ENCODE measurements around the gene SMARCA4. TPM values are rescaled to one million over a fixed set of nuclear protein-coding genes. Genes with fewer than 3 reads are reported as not detected.
A peak's percentile ranks its signal among the peaks of the same experiment; 100 is the strongest.

Gene SMARCA4
- total and polyA plus RNA-seq, 7 experiments from 2014 or later: 11.8 to 126 (median 102) TPM

GRCh38 chr19:10981252-10981895 is 20.5 kb downstream of the SMARCA4 start:
- no peak overlapping the region for H3K4me3 ChIP-seq (ENCODE audit: low read length)
- peaks cover 0 to 12% (median 0%) of the 10 kb centered on the region in 5 donors for H3K36me3 Mint-ChIP-seq
- H3K27ac ChIP-seq (ENCODE audit: low read depth, low read length): no peak overlapping the region
- CTCF ChIA-PET: interaction anchor here (0.6 to 1.9 kb wide), 4 partner anchors 14 to 67 kb away, joined by 3 to 7 read pairs (median 4); no protein-coding TSS in a partner anchor
- DNase-seq (no peak), ATAC-seq (no peak)
- H3K4me3 Mint-ChIP-seq: no peak overlapping the region
- intact Hi-C loops (cut with micrococcal nuclease): no loop called here
- no peaks in the 10 kb centered on the region for H3K9me3 ChIP-seq (ENCODE audit: control insufficient read depth in 2 of 3, low read length in 3 of 3)
- peaks cover 0 to 37% (median 0%) of the 10 kb centered on the region in 3 experiments for H3K36me3 ChIP-seq (ENCODE audit: control insufficient read depth in 2 of 3, insufficient read depth in 3 of 3, low read length in 3 of 3)
- POLR2A ChIA-PET: interaction anchor here (0.7 kb wide), 1 partner anchor 18 kb away, joined by 3 read pairs; no protein-coding TSS in a partner anchor
- H3K27me3 Mint-ChIP-seq: no peaks in the 10 kb centered on the region
- peaks cover 0 to 4% of the 10 kb centered on the region in 2 donors for H3K4me1 ChIP-seq (ENCODE audit: control insufficient read depth in 2 of 2, insufficient read depth in 2 of 2, low read length in 2 of 2)
- no peaks in the 10 kb centered on the region for H3K9me3 Mint-ChIP-seq
- H3K4me1 Mint-ChIP-seq: peaks cover 3 to 29% (median 14%) of the 10 kb centered on the region in 7 donors
- H3K27ac Mint-ChIP-seq: peak overlapping the region in 1 of 9 donors; percentile 26
- H3K27me3 ChIP-seq (ENCODE audit: control insufficient read depth in 2 of 2, insufficient read depth in 2 of 2, low read length in 2 of 2): no peaks in the 10 kb centered on the region

DNA sequence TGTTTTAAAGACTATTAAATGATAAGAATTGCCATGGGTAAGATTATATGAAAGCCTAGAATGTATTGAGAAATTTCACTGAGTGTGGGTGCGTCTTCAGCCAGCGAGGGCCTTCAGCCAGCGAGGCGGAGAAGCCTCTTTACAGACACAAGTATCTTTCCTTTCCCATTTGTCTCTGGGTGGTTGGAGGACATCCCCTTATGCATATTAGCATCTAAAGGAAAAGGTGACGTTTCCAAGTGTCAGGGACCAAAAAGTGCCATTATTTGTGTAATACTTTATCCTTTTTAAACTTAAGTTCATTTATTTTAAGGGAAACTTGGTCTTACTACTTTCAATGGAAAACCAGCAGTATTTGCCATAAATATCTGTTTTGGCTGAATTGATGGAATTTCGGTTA is 22.2 kb downstream of the SMARCA4 start:
- H3K27me3 Mint-ChIP-seq: no peaks in the 10 kb centered on the region
- H3K9me3 ChIP-seq (ENCODE audit: control insufficient read depth in 2 of 3, low read length in 3 of 3): no peaks in the 10 kb centered on the region
- intact Hi-C loops (cut with micrococcal nuclease): no loop called here
- H3K9me3 Mint-ChIP-seq: no peaks in the 10 kb centered on the region
- no peak overlapping the region for H3K4me3 ChIP-seq (ENCODE audit: low read length)
- H3K4me3 Mint-ChIP-seq: no peak overlapping the region
- ATAC-seq (no peak), DNase-seq (no peak)
- H3K27me3 ChIP-seq (ENCODE audit: control insufficient read depth in 2 of 2, insufficient read depth in 2 of 2, low read length in 2 of 2): no peaks in the 10 kb centered on the region
- no peak overlapping the region for H3K27ac Mint-ChIP-seq
- peaks cover 3 to 17% (median 8%) of the 10 kb centered on the region in 7 donors for H3K4me1 Mint-ChIP-seq
- peaks cover 0 to 53% (median 6%) of the 10 kb centered on the region in 3 experiments for H3K36me3 ChIP-seq (ENCODE audit: control insufficient read depth in 2 of 3, insufficient read depth in 3 of 3, low read length in 3 of 3)
- ChIA-PET CTCF (interaction anchor here (0.5 kb wide), 1 partner anchor 46 kb away, joined by 4 read pairs; no protein-coding TSS in a partner anchor), POLR2A (no interaction called here)
- peaks cover 0 to 14% (median 1%) of the 10 kb centered on the region in 5 donors for H3K36me3 Mint-ChIP-seq
- no peak overlapping the region for H3K27ac ChIP-seq (ENCODE audit: low read depth, low read length)
- H3K4me1 ChIP-seq (ENCODE audit: control insufficient read depth in 2 of 2, insufficient read depth in 2 of 2, low read length in 2 of 2): no peaks in the 10 kb centered on the region

GRCh38 chr19:10984166-10984735 is 23.4 kb downstream of the SMARCA4 start:
- Histone ChIP-seq H3K4me1 (ENCODE audit: control insufficient read depth in 2 of 2, insufficient read depth in 2 of 2, low read length in 2 of 2) (no peaks in the 10 kb centered on the region), H3K27me3 (ENCODE audit: control insufficient read depth in 2 of 2, insufficient read depth in 2 of 2, low read length in 2 of 2) (no peaks in the 10 kb centered on the region), H3K9me3 (ENCODE audit: control insufficient read depth in 2 of 3, low read length in 3 of 3) (no peaks in the 10 kb centered on the region), H3K36me3 (ENCODE audit: control insufficient read depth in 2 of 3, insufficient read depth in 3 of 3, low read length in 3 of 3) (peaks cover 0 to 65% (median 12%) of the 10 kb centered on the region in 3 experiments), H3K4me3 (ENCODE audit: low read length) (no peak overlapping the region), H3K27ac (ENCODE audit: low read depth, low read length) (no peak overlapping the region)
- H3K4me1 Mint-ChIP-seq: peaks cover 3 to 10% (median 5%) of the 10 kb centered on the region in 7 donors
- no peak for ATAC-seq
- no peak overlapping the region for H3K4me3 Mint-ChIP-seq
- CTCF ChIA-PET: no interaction called here
- no peak for DNase-seq
- peaks cover 0 to 2% (median 0%) of the 10 kb centered on the region in 11 donors for H3K9me3 Mint-ChIP-seq
- peaks cover 3 to 26% (median 8%) of the 10 kb centered on the region in 5 donors for H3K36me3 Mint-ChIP-seq
- H3K27me3 Mint-ChIP-seq: no peaks in the 10 kb centered on the region
- intact Hi-C loops (cut with micrococcal nuclease): no loop called here
- POLR2A ChIA-PET: no interaction called here
- peak overlapping the region in 2 of 9 donors; percentile 16 to 77 for H3K27ac Mint-ChIP-seq

DNA sequence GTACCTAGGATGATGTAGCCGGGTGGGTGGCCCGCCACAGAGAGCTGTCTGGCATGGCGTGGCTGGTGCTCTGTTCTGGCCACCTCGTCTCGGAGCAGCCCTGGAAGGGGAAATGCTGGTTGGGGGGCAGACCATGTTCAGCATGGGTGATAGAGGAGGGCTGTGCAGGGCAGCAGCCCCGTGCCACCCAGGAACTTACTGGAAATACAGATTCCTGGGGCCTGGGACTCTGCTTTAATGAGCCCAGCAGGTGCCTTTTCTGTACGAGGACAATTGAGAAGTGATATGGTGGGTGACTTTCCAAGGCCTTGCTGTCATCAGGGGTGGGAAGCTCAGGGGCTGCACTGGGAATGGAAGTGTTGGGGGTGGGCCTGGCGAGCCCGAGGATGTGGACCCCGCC is 24.7 kb downstream of the SMARCA4 start:
- Histone ChIP-seq H3K27me3 (ENCODE audit: control insufficient read depth in 2 of 2, insufficient read depth in 2 of 2, low read length in 2 of 2) (no peaks in the 10 kb centered on the region), H3K36me3 (ENCODE audit: control insufficient read depth in 2 of 3, insufficient read depth in 3 of 3, low read length in 3 of 3) (peaks cover 0 to 73% (median 18%) of the 10 kb centered on the region in 3 experiments), H3K4me3 (ENCODE audit: low read length) (no peak overlapping the region), H3K4me1 (ENCODE audit: control insufficient read depth in 2 of 2, insufficient read depth in 2 of 2, low read length in 2 of 2) (no peaks in the 10 kb centered on the region), H3K9me3 (ENCODE audit: control insufficient read depth in 2 of 3, low read length in 3 of 3) (no peaks in the 10 kb centered on the region), H3K27ac (ENCODE audit: low read depth, low read length) (no peak overlapping the region)
- H3K4me3 Mint-ChIP-seq: no peak overlapping the region
- H3K27me3 Mint-ChIP-seq: no peaks in the 10 kb centered on the region
- H3K4me1 Mint-ChIP-seq: peaks cover 0 to 5% (median 0%) of the 10 kb centered on the region in 7 donors
- ChIA-PET CTCF (no interaction called here), POLR2A (interaction anchor here (0.6 kb wide), 2 partner anchors 14 to 48 kb away, joined by 3 to 4 read pairs; no protein-coding TSS in a partner anchor)
- no peak for ATAC-seq
- no peak for DNase-seq
- no peak overlapping the region for H3K27ac Mint-ChIP-seq
- H3K36me3 Mint-ChIP-seq: peaks cover 3 to 25% (median 8%) of the 10 kb centered on the region in 5 donors
- intact Hi-C loops (cut with micrococcal nuclease): no loop called here
- H3K9me3 Mint-ChIP-seq: peaks cover 0 to 2% (median 0%) of the 10 kb centered on the region in 11 donors

DNA sequence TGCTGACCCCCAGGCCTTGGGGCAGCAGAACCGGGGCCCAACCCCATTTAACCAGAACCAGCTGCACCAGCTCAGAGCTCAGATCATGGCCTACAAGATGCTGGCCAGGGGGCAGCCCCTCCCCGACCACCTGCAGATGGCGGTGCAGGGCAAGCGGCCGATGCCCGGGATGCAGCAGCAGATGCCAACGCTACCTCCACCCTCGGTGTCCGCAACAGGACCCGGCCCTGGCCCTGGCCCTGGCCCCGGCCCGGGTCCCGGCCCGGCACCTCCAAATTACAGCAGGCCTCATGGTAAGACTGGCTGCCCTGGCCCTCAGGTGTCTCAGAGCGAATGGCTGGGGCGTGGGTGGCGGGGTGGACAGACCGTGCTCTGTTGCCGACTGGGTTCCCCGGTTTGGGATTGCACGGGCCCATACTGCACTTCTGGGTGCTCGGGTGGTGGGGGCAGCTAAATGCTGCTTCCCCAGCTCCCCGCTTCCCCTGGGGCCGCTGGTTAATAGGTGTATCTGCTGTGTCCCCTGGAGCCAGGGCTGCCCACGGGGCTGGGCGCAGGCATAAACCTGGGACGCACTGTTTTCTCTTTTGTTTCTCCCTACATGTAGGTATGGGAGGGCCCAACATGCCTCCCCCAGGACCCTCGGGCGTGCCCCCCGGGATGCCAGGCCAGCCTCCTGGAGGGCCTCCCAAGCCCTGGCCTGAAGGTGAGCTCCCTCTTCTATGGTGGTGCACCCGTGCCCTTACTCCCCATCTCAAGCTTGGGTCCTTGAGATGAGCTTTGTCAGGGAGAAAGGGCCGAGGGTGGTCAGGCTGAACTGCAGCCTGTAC is 25.7 kb downstream of the SMARCA4 start:
- H3K27me3 Mint-ChIP-seq: no peaks in the 10 kb centered on the region
- peaks cover 0 to 2% (median 0%) of the 10 kb centered on the region in 11 donors for H3K9me3 Mint-ChIP-seq
- intact Hi-C loops (cut with micrococcal nuclease): no loop called here
- no peak overlapping the region for H3K4me3 Mint-ChIP-seq
- Histone ChIP-seq H3K9me3 (ENCODE audit: control insufficient read depth in 2 of 3, low read length in 3 of 3) (no peaks in the 10 kb centered on the region), H3K27me3 (ENCODE audit: control insufficient read depth in 2 of 2, insufficient read depth in 2 of 2, low read length in 2 of 2) (no peaks in the 10 kb centered on the region), H3K27ac (ENCODE audit: low read depth, low read length) (no peak overlapping the region), H3K4me1 (ENCODE audit: control insufficient read depth in 2 of 2, insufficient read depth in 2 of 2, low read length in 2 of 2) (no peaks in the 10 kb centered on the region), H3K36me3 (ENCODE audit: control insufficient read depth in 2 of 3, insufficient read depth in 3 of 3, low read length in 3 of 3) (peaks cover 0 to 80% (median 22%) of the 10 kb centered on the region in 3 experiments), H3K4me3 (ENCODE audit: low read length) (no peak overlapping the region)
- POLR2A ChIA-PET: interaction anchor here (0.6 kb wide), 2 partner anchors 15 to 49 kb away, joined by 3 to 4 read pairs; no protein-coding TSS in a partner anchor
- CTCF ChIA-PET: interaction anchor here (1.4 kb wide), 1 partner anchor 9 kb away, joined by 3 read pairs; no protein-coding TSS in a partner anchor
- ATAC-seq (no peak), DNase-seq (no peak)
- peaks cover 6 to 34% (median 12%) of the 10 kb centered on the region in 5 donors for H3K36me3 Mint-ChIP-seq
- H3K4me1 Mint-ChIP-seq: peaks cover 0 to 5% (median 0%) of the 10 kb centered on the region in 7 donors
- no peak overlapping the region for H3K27ac Mint-ChIP-seq

DNA sequence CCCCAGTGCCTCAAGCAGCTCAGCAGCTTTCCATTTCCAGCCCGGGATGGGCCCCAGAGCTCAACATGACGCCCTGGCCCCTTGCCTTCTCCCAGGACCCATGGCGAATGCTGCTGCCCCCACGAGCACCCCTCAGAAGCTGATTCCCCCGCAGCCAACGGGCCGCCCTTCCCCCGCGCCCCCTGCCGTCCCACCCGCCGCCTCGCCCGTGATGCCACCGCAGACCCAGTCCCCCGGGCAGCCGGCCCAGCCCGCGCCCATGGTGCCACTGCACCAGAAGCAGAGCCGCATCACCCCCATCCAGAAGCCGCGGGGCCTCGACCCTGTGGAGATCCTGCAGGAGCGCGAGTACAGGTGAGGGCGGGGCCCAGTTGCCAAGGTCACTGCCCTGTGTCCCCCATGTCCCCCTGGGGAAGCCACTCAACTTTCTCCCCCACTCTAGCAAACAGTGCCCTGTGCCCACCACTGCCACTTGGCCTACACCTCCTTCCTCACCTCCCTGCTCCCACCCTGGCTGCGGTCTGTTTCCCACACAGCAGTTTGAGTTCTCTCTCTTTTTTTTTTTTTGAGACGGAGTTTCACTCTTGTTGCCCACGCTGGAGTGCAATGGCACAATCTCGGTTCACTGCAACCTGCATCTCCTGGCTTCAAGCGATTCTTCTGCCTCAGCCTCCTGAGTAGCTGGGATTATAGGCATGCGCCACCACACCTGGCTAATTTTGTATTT is 26.9 kb downstream of the SMARCA4 start:
- DNase-seq (no peak), ATAC-seq (no peak)
- peaks cover 0 to 2% (median 0%) of the 10 kb centered on the region in 11 donors for H3K9me3 Mint-ChIP-seq
- H3K27ac Mint-ChIP-seq: peak overlapping the region in 3 of 9 donors; percentile 28 to 38 (median 33)
- intact Hi-C loops (cut with micrococcal nuclease): no loop called here
- H3K4me3 ChIP-seq (ENCODE audit: low read length): no peak overlapping the region
- POLR2A ChIA-PET: no interaction called here
- H3K27me3 ChIP-seq (ENCODE audit: control insufficient read depth in 2 of 2, insufficient read depth in 2 of 2, low read length in 2 of 2): no peaks in the 10 kb centered on the region
- CTCF ChIA-PET: interaction anchor here (1.4 kb wide), 1 partner anchor 10 kb away, joined by 3 read pairs; no protein-coding TSS in a partner anchor
- H3K9me3 ChIP-seq (ENCODE audit: control insufficient read depth in 2 of 3, low read length in 3 of 3): no peaks in the 10 kb centered on the region
- no peak overlapping the region for H3K4me3 Mint-ChIP-seq
- H3K4me1 ChIP-seq (ENCODE audit: control insufficient read depth in 2 of 2, insufficient read depth in 2 of 2, low read length in 2 of 2): no peaks in the 10 kb centered on the region
- peaks cover 0 to 85% (median 22%) of the 10 kb centered on the region in 3 experiments for H3K36me3 ChIP-seq (ENCODE audit: control insufficient read depth in 2 of 3, insufficient read depth in 3 of 3, low read length in 3 of 3)
- H3K36me3 Mint-ChIP-seq: peaks cover 7 to 36% (median 14%) of the 10 kb centered on the region in 5 donors
- H3K27me3 Mint-ChIP-seq: no peaks in the 10 kb centered on the region
- H3K4me1 Mint-ChIP-seq: peaks cover 0 to 5% (median 0%) of the 10 kb centered on the region in 7 donors
- no peak overlapping the region for H3K27ac ChIP-seq (ENCODE audit: low read depth, low read length)

Data from naive thymus-derived CD4-positive, alpha-beta T cell (primary cell).